Naive thymus-derived CD4-positive, alpha-beta T cell (primary cell): ENCODE results near the gene DNMT1. TPM values are rescaled to one million over a fixed set of nuclear protein-coding genes. Genes with fewer than 3 reads are reported as not detected.
"Not testable (repeated sequence)": the region's sequence is repeated elsewhere in the genome, so short reads cannot be mapped to it uniquely, and the experiment has no call there.

Source experiments
- ATAC-seq: fragments of 150-1000 bp; cut with Tn5 transposase; 2 replicates; pipeline ENCODE4 v1.10.0; 2021; ENCODE audit warnings: mild to moderate bottlenecking, moderate library complexity
- CTCF ChIA-PET: fragments of 350-600 bp; sonication (Branson Sonifier 250); formaldehyde crosslinking; loops from one replicate; lab custom pipeline; 2021; ENCODE audit warnings: antibody characterized with exemption; lab: Charles Lee
- POLR2A ChIA-PET: fragments of 350-600 bp; sonication (Branson Sonifier 250); formaldehyde crosslinking; loops from one replicate; lab custom pipeline; 2021; ENCODE audit warnings: antibody characterized with exemption, inconsistent platforms; lab: Charles Lee
- DNase-seq, 9 donors: peaks; one replicate each; pipeline versions ENCODE4 v3.0.0 to v3.0.0-alpha.2; 2020 to 2022; ENCODE audit warnings: mixed read lengths in 1 of 9
- H3K27ac ChIP-seq: one replicate; pipeline ENCODE4 v1.7.0; 2013; ENCODE audit warnings: mild to moderate bottlenecking, low read depth, low read length, moderate library complexity
- H3K27me3 ChIP-seq, 2 donors: one replicate each; pipeline ENCODE4 v1.7.0; 2013; ENCODE audit warnings: low read length in 2 of 2, mild to moderate bottlenecking in 2 of 2, moderate library complexity in 2 of 2; ENCODE audit not compliant: control insufficient read depth in 2 of 2, insufficient read depth in 2 of 2
- H3K36me3 ChIP-seq, 3 experiments: 1 replicate in 2 of 3; 2 replicates in 1 of 3; pipeline ENCODE4 v1.7.0; 2013; ENCODE audit warnings: low read length in 3 of 3, mild to moderate bottlenecking in 3 of 3, moderate library complexity in 1 of 3; ENCODE audit not compliant: insufficient read depth in 3 of 3, control insufficient read depth in 2 of 3
- H3K4me1 ChIP-seq, 2 donors: one replicate each; pipeline ENCODE4 v1.7.0; 2013; ENCODE audit warnings: low read length in 2 of 2, mild to moderate bottlenecking in 2 of 2, moderate library complexity in 1 of 2; ENCODE audit not compliant: control insufficient read depth in 2 of 2, insufficient read depth in 2 of 2
- H3K4me3 ChIP-seq: 2 replicates; pipeline ENCODE4 v1.7.0; 2013; ENCODE audit warnings: mild to moderate bottlenecking, low read length
- H3K9me3 ChIP-seq, 3 experiments: 1 replicate in 2 of 3; 2 replicates in 1 of 3; pipeline ENCODE4 v1.7.0; 2013; ENCODE audit warnings: low read length in 3 of 3; ENCODE audit not compliant: control insufficient read depth in 2 of 3
- H3K27ac Mint-ChIP-seq, 9 donors: one replicate each; pipeline ENCODE4 v1.8.0; 2020 to 2022; ENCODE audit warnings: mixed read lengths in 9 of 9, mild to moderate bottlenecking in 8 of 9, moderate library complexity in 5 of 9, inconsistent platforms in 2 of 9
- H3K27me3 Mint-ChIP-seq, 5 donors: one replicate each; pipeline ENCODE4 v1.8.0; 2021 to 2022; ENCODE audit warnings: mixed read lengths in 5 of 5, mild to moderate bottlenecking in 1 of 5
- H3K36me3 Mint-ChIP-seq, 5 donors: one replicate each; pipeline ENCODE4 v1.8.0; 2020 to 2022; ENCODE audit warnings: mixed read lengths in 5 of 5, mild to moderate bottlenecking in 3 of 5, inconsistent platforms in 1 of 5
- H3K4me1 Mint-ChIP-seq, 7 donors: one replicate each; pipeline ENCODE4 v1.8.0; 2020 to 2022; ENCODE audit warnings: mixed read lengths in 7 of 7, mild to moderate bottlenecking in 3 of 7, inconsistent platforms in 1 of 7
- H3K4me3 Mint-ChIP-seq, 10 donors: one replicate each; pipeline ENCODE4 v1.8.0; 2020 to 2022; ENCODE audit warnings: mild to moderate bottlenecking in 10 of 10, mixed read lengths in 10 of 10, moderate library complexity in 6 of 10, inconsistent platforms in 2 of 10
- H3K9me3 Mint-ChIP-seq, 11 donors: one replicate each; pipeline ENCODE4 v1.8.0; 2020 to 2022; ENCODE audit warnings: mixed read lengths in 11 of 11, mild to moderate bottlenecking in 4 of 11, inconsistent platforms in 1 of 11, moderate library complexity in 1 of 11
- intact Hi-C, 2 donors: fragments of 100-400 bp; cut with micrococcal nuclease; formaldehyde crosslinking; loops; one replicate each; pipeline ENCODE4 v1.15.1; 2023
- polyA plus RNA-seq, 2 donors: library from polyadenylated mRNA; unstranded; fragments of 300-500 nt; fragmentation: Illumina TruSeq; gene quantifications; one replicate each; pipeline ENCODE4 v1.2.3, GENCODE V29; 2021
- total RNA-seq, 6 experiments: library from RNA in 5 of 6; stranded (reverse) in 5 of 6; gene quantifications; 1 replicate in 5 of 6; 2 replicates in 1 of 6; pipeline ENCODE4 v1.2.3 and lab custom pipeline; 2021 to 2026

Gene DNMT1
- total and polyA plus RNA-seq, 7 experiments from 2014 or later, result 113 to 334 (median 187) TPM

GRCh38 chr19:10184636-10185035 lies 10.1 kb downstream of the DNMT1 start:
- POLR2A ChIA-PET, result interaction anchor here (1.1 kb wide), 1 partner anchor 42 kb away, joined by 3 read pairs; no protein-coding TSS in a partner anchor
- Mint-ChIP-seq H3K27me3 (no peaks in the 10 kb centered on the region), H3K4me3 (no peak overlapping the region), H3K9me3 (no peaks in the 10 kb centered on the region), H3K27ac (peak overlapping the region in 5 of 9 donors; percentile 7 to 64 (median 32)), H3K4me1 (peaks cover 15 to 36% (median 31%) of the 10 kb centered on the region in 7 donors), H3K36me3 (peaks cover 0 to 19% (median 9%) of the 10 kb centered on the region in 5 donors)
- no peaks in the 10 kb centered on the region for H3K27me3 ChIP-seq
- DNase-seq (no peak), ATAC-seq (no peak)
- H3K4me3 ChIP-seq, result no peak overlapping the region
- H3K36me3 ChIP-seq, result peaks cover 3 to 60% (median 16%) of the 10 kb centered on the region in 3 experiments
- H3K27ac ChIP-seq, result no peak overlapping the region
- no peaks in the 10 kb centered on the region for H3K9me3 ChIP-seq
- H3K4me1 ChIP-seq, result no peaks in the 10 kb centered on the region
- CTCF ChIA-PET, result interaction anchor here (1.2 kb wide), 1 partner anchor 65 kb away, joined by 3 read pairs; no protein-coding TSS in a partner anchor
- intact Hi-C loops, result no loop called here

- Histone ChIP-seq H3K4me3 (no peak overlapping the region), H3K4me1 (no peaks in the 10 kb centered on the region), H3K27ac (no peak overlapping the region), H3K9me3 (no peaks in the 10 kb centered on the region), H3K27me3 (no peaks in the 10 kb centered on the region), H3K36me3 (peaks cover 3 to 66% (median 16%) of the 10 kb centered on the region in 3 experiments)
- no peak for ATAC-seq
- CTCF ChIA-PET, result interaction anchor here (1.2 kb wide), 1 partner anchor 66 kb away, joined by 3 read pairs; no protein-coding TSS in a partner anchor
- Mint-ChIP-seq H3K4me1 (peaks cover 13 to 34% (median 29%) of the 10 kb centered on the region in 7 donors), H3K27ac (peak overlapping the region in 4 of 9 donors; percentile 18 to 64 (median 40)), H3K27me3 (no peaks in the 10 kb centered on the region), H3K4me3 (no peak overlapping the region), H3K36me3 (peaks cover 0 to 18% (median 9%) of the 10 kb centered on the region in 5 donors), H3K9me3 (no peaks in the 10 kb centered on the region)
- POLR2A ChIA-PET, result interaction anchor here (1.1 kb wide), 1 partner anchor 41 kb away, joined by 3 read pairs; no protein-coding TSS in a partner anchor
- DNase-seq, result no peak
- intact Hi-C loops, result no loop called here
These were observed 10.8 kb downstream of the DNMT1 start for GRCh38 chr19:10183926-10184325.

GRCh38 chr19:10182847-10183246 lies 11.9 kb downstream of the DNMT1 start:
- peaks cover 12 to 27% (median 22%) of the 10 kb centered on the region in 7 donors for H3K4me1 Mint-ChIP-seq
- H3K36me3 Mint-ChIP-seq, result peaks cover 0 to 18% (median 9%) of the 10 kb centered on the region in 5 donors
- no peaks in the 10 kb centered on the region for H3K9me3 ChIP-seq
- ChIA-PET CTCF (interaction anchor here (0.6 kb wide), 1 partner anchor 695 kb away, joined by 3 read pairs; no protein-coding TSS in a partner anchor), POLR2A (interaction anchor here (0.7 kb wide), 1 partner anchor 48 kb away, joined by 3 read pairs; the partner anchor contains the start of gene S1PR2)
- intact Hi-C loops, result no loop called here
- H3K27ac ChIP-seq, result no peak overlapping the region
- no peak for ATAC-seq
- H3K4me1 ChIP-seq, result no peaks in the 10 kb centered on the region
- no peak for DNase-seq
- H3K27me3 Mint-ChIP-seq, result no peaks in the 10 kb centered on the region
- no peaks in the 10 kb centered on the region for H3K9me3 Mint-ChIP-seq
- no peak overlapping the region for H3K27ac Mint-ChIP-seq
- H3K36me3 ChIP-seq, result peaks cover 3 to 66% (median 16%) of the 10 kb centered on the region in 3 experiments
- H3K4me3 ChIP-seq, result no peak overlapping the region
- no peak overlapping the region for H3K4me3 Mint-ChIP-seq
- no peaks in the 10 kb centered on the region for H3K27me3 ChIP-seq

DNA sequence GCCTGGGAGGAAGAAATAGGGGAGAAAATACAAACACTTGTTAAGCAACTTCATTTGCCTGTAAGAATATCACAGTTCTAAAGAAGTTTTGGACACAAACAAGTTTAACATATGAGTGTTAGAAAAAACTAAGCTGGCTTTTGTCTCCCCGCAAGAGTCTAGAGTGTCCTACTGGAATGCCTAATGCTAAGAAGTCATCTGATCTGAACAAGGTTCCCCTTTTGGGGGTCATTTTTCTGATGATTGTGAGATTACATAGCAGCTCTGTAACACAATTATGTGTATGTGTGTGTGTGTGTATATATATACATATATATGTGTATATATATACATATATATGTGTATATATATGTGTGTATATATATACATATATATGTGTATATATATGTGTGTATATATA lies 12.7 kb downstream of the DNMT1 start:
- Mint-ChIP-seq H3K9me3 (no peaks in the 10 kb centered on the region), H3K27me3 (no peaks in the 10 kb centered on the region), H3K4me3 (no peak overlapping the region), H3K36me3 (peaks cover 0 to 19% (median 9%) of the 10 kb centered on the region in 5 donors), H3K27ac (peak overlapping the region in 2 of 9 donors; percentile 38 to 70), H3K4me1 (peaks cover 5 to 19% (median 14%) of the 10 kb centered on the region in 7 donors)
- no peak for DNase-seq
- no peak overlapping the region for H3K27ac ChIP-seq
- no peaks in the 10 kb centered on the region for H3K27me3 ChIP-seq
- intact Hi-C loops, result no loop called here
- H3K36me3 ChIP-seq, result peaks cover 6 to 63% (median 16%) of the 10 kb centered on the region in 3 experiments
- ChIA-PET POLR2A (interaction anchor here (0.8 kb wide), 1 partner anchor 63 kb away, joined by 3 read pairs; no protein-coding TSS in a partner anchor), CTCF (no interaction called here)
- ATAC-seq, result no peak
- H3K9me3 ChIP-seq, result no peaks in the 10 kb centered on the region
- H3K4me3 ChIP-seq, result no peak overlapping the region
- no peaks in the 10 kb centered on the region for H3K4me1 ChIP-seq

DNA sequence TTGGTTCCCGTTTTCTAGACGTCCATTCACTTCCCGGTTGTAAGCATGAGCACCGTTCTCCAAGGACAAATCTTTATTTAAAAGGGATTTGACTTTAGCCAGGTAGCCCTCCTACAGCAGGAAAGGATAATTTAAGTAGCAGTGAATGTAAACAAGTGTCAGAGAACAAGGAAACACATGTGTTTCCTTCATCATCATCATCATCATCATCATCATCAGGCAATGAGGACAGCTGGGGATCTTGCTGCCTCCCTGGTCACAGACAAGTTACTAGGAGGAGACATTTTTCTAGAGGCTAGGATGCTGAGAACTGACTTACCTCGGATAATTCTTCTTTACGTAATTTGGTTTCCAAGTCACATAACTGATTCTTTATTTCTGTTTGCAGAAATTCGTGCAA lies 14.3 kb downstream of the DNMT1 start:
- no peak for ATAC-seq
- Histone ChIP-seq H3K4me1 (no peaks in the 10 kb centered on the region), H3K27ac (no peak overlapping the region), H3K27me3 (no peaks in the 10 kb centered on the region), H3K9me3 (no peaks in the 10 kb centered on the region), H3K36me3 (peaks cover 5 to 62% (median 6%) of the 10 kb centered on the region in 3 experiments), H3K4me3 (no peak overlapping the region)
- CTCF ChIA-PET, result interaction anchor here (0.6 kb wide), 1 partner anchor 183 kb away, joined by 3 read pairs; no protein-coding TSS in a partner anchor
- no peak overlapping the region for H3K4me3 Mint-ChIP-seq
- H3K27me3 Mint-ChIP-seq, result no peaks in the 10 kb centered on the region
- no peaks in the 10 kb centered on the region for H3K9me3 Mint-ChIP-seq
- H3K27ac Mint-ChIP-seq, result no peak overlapping the region
- peaks cover 0 to 11% (median 9%) of the 10 kb centered on the region in 7 donors for H3K4me1 Mint-ChIP-seq
- no peak for DNase-seq
- POLR2A ChIA-PET, result interaction anchor here (0.6 kb wide), 1 partner anchor 10 kb away, joined by 4 read pairs; no protein-coding TSS in a partner anchor
- peaks cover 0 to 23% (median 15%) of the 10 kb centered on the region in 5 donors for H3K36me3 Mint-ChIP-seq
- intact Hi-C loops, result no loop called here

- POLR2A ChIA-PET, DNase-seq, H3K4me1 ChIP-seq, H3K27ac ChIP-seq, intact Hi-C loops, H3K27ac Mint-ChIP-seq, H3K9me3 ChIP-seq, H3K27me3 Mint-ChIP-seq, ATAC-seq, CTCF ChIA-PET, H3K27me3 ChIP-seq, H3K4me3 ChIP-seq, H3K9me3 Mint-ChIP-seq, H3K4me3 Mint-ChIP-seq: not testable (repeated sequence)
- Mint-ChIP-seq H3K4me1 (peaks cover 0 to 14% (median 9%) of the 10 kb centered on the region in 7 donors), H3K36me3 (peaks cover 0 to 25% (median 19%) of the 10 kb centered on the region in 5 donors)
- peaks cover 5 to 66% (median 6%) of the 10 kb centered on the region in 3 experiments for H3K36me3 ChIP-seq
These were observed 14.7 kb downstream of the DNMT1 start for GRCh38 chr19:10180024-10180423.
